ENCODE data around the gene KCNIP4. TPM values are rescaled to one million over a fixed set of nuclear protein-coding genes. Genes with fewer than 3 reads are reported as not detected.

KCNIP4 gene
- total and polyA plus RNA-seq, 9 of the 15 experiments (the other 6 are each of a cell fraction or from before 2014, with no cell fraction given): 0.25 to 0.41 TPM; not detected in 7

- Histone ChIP-seq H2AFZ (ENCODE audit: low read depth, low read length) (no peak overlapping the region), H3K9me1 (ENCODE audit: control insufficient read depth, insufficient read depth, low read length) (no peaks in the 10 kb centered on the region), H4K20me1 (replicated peaks; ENCODE audit: control insufficient read depth, insufficient read depth, low read length) (no peaks in the 10 kb centered on the region), H3K79me2 (ENCODE audit: control insufficient read depth, insufficient read depth, low read length) (no peaks in the 10 kb centered on the region), H3K4me2 (ENCODE audit: insufficient read depth, low read length) (no peak overlapping the region), H3K9ac (ENCODE audit: insufficient read depth in 1 of 2, low read depth in 2 of 2, low read length in 2 of 2) (no peak overlapping the region), H3K36me3 (ENCODE audit: control insufficient read depth, insufficient read depth, low read length) (no peaks in the 10 kb centered on the region), H3K4me1 (replicated peaks in 1 of 2; ENCODE audit: control insufficient read depth in 2 of 2, insufficient read depth in 2 of 2, low read length in 2 of 2) (no peaks in the 10 kb centered on the region), H3K27ac (ENCODE audit: extremely low read depth, low read depth, low read length) (no peak overlapping the region), H3K27me3 (ENCODE audit: control insufficient read depth in 2 of 2, insufficient read depth in 2 of 2, low read length in 2 of 2) (no peaks in the 10 kb centered on the region), H3K9me3 (replicated peaks; ENCODE audit: control insufficient read depth, insufficient read depth, low read depth, low read length) (peaks cover 2% of the 10 kb centered on the region; the same call in 1 of the 2 replicates), H3K4me3 (no peak overlapping the region)
- WGBS (ENCODE audit: insufficient coverage, low coverage, missing lambda C conversion rate): 0% methylated on average over 8 of the region's 8 CpGs
- FAIRE-seq (no peak), ATAC-seq (no peak), DNase-seq (ENCODE audit: extremely low read depth in 1 of 4, low spot score in 3 of 4) (no peak)
- ChIA-PET POLR2A (no interaction called here), CTCF (ENCODE audit: low intra/inter-chr PET ratio) (no interaction called here)
- BruUV-seq (replicated peaks): no TSS peak
- intact Hi-C loops (cut with micrococcal nuclease): no loop called here
- in situ Hi-C loops (cut with MboI): no loop called here
- TF ChIP-seq L3MBTL2 (IDR thresholded peaks at IDR 0.05) (no peak), SIRT6 (IDR thresholded peaks at IDR 0.05; ENCODE audit: low read depth, low read length) (no peak), ZNF174 (CRISPR knock-in tag; IDR thresholded peaks at IDR 0.05) (no peak), HNRNPH1 (optimal IDR thresholded peaks at IDR 0.05; ENCODE audit: low read depth, low read length) (no peak), TAF1 (IDR thresholded peaks at IDR 0.05; ENCODE audit: control insufficient read depth, extremely low read depth, insufficient read depth, low read length, severe bottlenecking) (no peak), ZNF354B (CRISPR knock-in tag; IDR thresholded peaks at IDR 0.05) (no peak), PHF8 (IDR thresholded peaks at IDR 0.05; ENCODE audit: borderline replicate concordance, low read length) (no peak), ATF7 (IDR thresholded peaks at IDR 0.05) (no peak), RFX7 (CRISPR knock-in tag; IDR thresholded peaks at IDR 0.05) (no peak)
Measured at GRCh38 chr4:20859097-20859781, 1089.3 kb downstream of the KCNIP4 start.
